ENCODE measurements around the gene ZNF292.

DNA sequence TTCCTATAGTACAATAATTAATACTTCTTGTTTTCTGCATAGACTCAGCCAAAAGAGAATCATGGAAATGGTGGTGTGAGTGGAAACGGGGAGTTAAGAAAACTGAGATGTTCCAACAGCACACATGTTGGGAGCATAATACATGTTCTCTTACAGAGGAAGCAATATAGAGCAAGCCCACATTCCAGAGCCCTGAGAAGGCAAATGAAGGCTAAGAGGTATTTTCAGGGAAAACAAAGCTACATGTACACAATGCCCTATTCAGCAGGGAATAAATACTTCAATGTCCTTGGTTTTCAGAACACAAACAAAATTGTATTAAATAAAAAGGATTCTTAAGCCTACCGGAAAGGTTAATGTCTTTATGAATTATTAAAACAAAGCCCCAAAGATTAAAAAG, 131.9 kb downstream of the ZNF292 start:
- TF ChIP-seq, protein P1, sequence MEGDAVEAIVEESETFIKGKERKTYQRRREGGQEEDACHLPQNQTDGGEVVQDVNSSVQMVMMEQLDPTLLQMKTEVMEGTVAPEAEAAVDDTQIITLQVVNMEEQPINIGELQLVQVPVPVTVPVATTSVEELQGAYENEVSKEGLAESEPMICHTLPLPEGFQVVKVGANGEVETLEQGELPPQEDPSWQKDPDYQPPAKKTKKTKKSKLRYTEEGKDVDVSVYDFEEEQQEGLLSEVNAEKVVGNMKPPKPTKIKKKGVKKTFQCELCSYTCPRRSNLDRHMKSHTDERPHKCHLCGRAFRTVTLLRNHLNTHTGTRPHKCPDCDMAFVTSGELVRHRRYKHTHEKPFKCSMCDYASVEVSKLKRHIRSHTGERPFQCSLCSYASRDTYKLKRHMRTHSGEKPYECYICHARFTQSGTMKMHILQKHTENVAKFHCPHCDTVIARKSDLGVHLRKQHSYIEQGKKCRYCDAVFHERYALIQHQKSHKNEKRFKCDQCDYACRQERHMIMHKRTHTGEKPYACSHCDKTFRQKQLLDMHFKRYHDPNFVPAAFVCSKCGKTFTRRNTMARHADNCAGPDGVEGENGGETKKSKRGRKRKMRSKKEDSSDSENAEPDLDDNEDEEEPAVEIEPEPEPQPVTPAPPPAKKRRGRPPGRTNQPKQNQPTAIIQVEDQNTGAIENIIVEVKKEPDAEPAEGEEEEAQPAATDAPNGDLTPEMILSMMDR (IDR thresholded peaks at IDR 0.05): no peak
- TF ChIP-seq ZFX (IDR thresholded peaks at IDR 0.05; ENCODE audit: borderline replicate concordance): no peak
